Liver (tissue), 3 donors: Measurements from ENCODE around the gene NISCH.

ENCODE experiments used
- JUND ChIP-seq, 2 donors: IDR thresholded peaks; 2 replicates each; pipeline ENCODE4 v1.6.1; 2016; ENCODE audit warnings: antibody characterized with exemption in 2 of 2
- NR2F2 ChIP-seq: IDR thresholded peaks from 2 replicates; pipeline ENCODE4 v1.6.1; 2016; ENCODE audit warnings: antibody characterized with exemption
- REST ChIP-seq: IDR thresholded peaks from 2 replicates; pipeline ENCODE4 v1.6.1; 2016; ENCODE audit warnings: antibody characterized with exemption, mild to moderate bottlenecking
- RXRA ChIP-seq, 2 donors: IDR thresholded peaks; 2 replicates each; pipeline ENCODE4 v1.6.1; 2017 to 2018; ENCODE audit warnings: antibody characterized with exemption in 2 of 2, mild to moderate bottlenecking in 1 of 2
- SP1 ChIP-seq: IDR thresholded peaks from 2 replicates; pipeline ENCODE4 v1.6.1; 2018; ENCODE audit warnings: antibody characterized with exemption, mild to moderate bottlenecking
- ZBTB33 ChIP-seq: IDR thresholded peaks from 2 replicates; pipeline ENCODE4 v1.6.1; 2016; ENCODE audit warnings: antibody characterized with exemption
- TF ChIP-seq, protein P1 (sequence below): fragments of 150-350 bp; IDR thresholded peaks from 2 replicates; pipeline ENCODE4 v1.5.1; 2017; ENCODE audit warnings: improper control_type of control experiment, low read depth, low read length; ENCODE audit not compliant: missing input control
- TF ChIP-seq, protein P2 (sequence below): IDR thresholded peaks from 2 replicates; pipeline ENCODE4 v1.6.1; 2016; ENCODE audit warnings: antibody characterized with exemption
- donor health status: healthy.
- donor health status: healthy.

DNA sequence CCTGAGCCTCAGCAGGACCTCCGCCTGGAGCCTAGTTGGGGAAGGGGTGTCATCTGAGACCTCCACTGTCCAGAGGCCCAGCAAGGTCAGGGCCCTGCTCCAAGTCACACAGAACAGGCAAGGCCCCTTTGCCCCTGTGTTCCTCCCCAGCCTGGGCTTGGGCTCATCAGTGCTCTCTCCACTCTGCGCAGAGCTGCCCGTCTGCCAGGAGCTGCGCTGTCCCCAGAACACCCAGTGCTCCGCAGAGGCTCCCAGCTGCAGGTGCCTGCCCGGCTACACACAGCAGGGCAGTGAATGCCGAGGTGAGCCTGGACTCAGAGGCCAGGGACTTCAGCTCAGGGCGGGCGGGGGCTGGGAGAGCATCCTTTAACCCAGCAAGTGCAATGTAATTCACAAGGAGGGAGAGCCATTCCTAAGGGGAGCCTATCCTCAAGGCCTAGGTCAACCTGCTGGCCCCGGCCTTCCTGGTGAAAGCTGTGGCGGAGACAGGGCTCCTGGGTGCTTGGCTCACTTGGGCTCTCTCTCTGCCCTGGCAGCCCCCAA lies 47.5 kb downstream of the NISCH start:
- TF ChIP-seq NR2F2 (no peak), JUND (IDR thresholded peaks at IDR 0.05) (no peak), RXRA (IDR thresholded peaks at IDR 0.05) (no peak), REST (no peak), ZBTB33 (no peak), SP1 (no peak)
- TF ChIP-seq, protein P1, sequence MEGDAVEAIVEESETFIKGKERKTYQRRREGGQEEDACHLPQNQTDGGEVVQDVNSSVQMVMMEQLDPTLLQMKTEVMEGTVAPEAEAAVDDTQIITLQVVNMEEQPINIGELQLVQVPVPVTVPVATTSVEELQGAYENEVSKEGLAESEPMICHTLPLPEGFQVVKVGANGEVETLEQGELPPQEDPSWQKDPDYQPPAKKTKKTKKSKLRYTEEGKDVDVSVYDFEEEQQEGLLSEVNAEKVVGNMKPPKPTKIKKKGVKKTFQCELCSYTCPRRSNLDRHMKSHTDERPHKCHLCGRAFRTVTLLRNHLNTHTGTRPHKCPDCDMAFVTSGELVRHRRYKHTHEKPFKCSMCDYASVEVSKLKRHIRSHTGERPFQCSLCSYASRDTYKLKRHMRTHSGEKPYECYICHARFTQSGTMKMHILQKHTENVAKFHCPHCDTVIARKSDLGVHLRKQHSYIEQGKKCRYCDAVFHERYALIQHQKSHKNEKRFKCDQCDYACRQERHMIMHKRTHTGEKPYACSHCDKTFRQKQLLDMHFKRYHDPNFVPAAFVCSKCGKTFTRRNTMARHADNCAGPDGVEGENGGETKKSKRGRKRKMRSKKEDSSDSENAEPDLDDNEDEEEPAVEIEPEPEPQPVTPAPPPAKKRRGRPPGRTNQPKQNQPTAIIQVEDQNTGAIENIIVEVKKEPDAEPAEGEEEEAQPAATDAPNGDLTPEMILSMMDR: no peak
- TF ChIP-seq, protein P2, sequence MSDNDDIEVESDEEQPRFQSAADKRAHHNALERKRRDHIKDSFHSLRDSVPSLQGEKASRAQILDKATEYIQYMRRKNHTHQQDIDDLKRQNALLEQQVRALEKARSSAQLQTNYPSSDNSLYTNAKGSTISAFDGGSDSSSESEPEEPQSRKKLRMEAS: no peak
